Esophagus muscularis mucosa (tissue), 4 donors: ENCODE data around the gene ZNF169. TPM values are rescaled to one million over a fixed set of nuclear protein-coding genes. Genes with fewer than 3 reads are reported as not detected.
"Not testable (repeated sequence)": the region's sequence is repeated elsewhere in the genome, so short reads cannot be mapped to it uniquely, and the experiment has no call there.

Experiments
- DNase-seq: peaks from one replicate; pipeline ENCODE4 v3.0.0-alpha.2; 2017; ENCODE audit errors: extremely low spot score
- H3K27ac ChIP-seq, 4 donors: fragments of 200-600 bp; sonication (generic); replicated peaks in 1 of 4; 1 replicate in 3 of 4; 2 replicates in 1 of 4; pipeline ENCODE4 v1.5.1; 2016 to 2019; ENCODE audit warnings: mild to moderate bottlenecking in 1 of 4
- H3K27me3 ChIP-seq, 4 donors: fragments of 200-600 bp; sonication (generic); one replicate each; pipeline versions ENCODE4 v1.5.1 to v1.6.0; 2016 to 2019
- H3K36me3 ChIP-seq, 4 donors: fragments of 200-600 bp; sonication (generic); one replicate each; pipeline ENCODE4 v1.5.1; 2016 to 2019
- H3K4me1 ChIP-seq, 4 donors: fragments of 200-600 bp; sonication (generic); one replicate each; pipeline ENCODE4 v1.5.1; 2016 to 2019
- H3K4me3 ChIP-seq, 4 donors: fragments of 200-600 bp; sonication (generic); 1 replicate in 2 of 4; 2 replicates in 2 of 4; pipeline ENCODE4 v1.5.1; 2016 to 2019; ENCODE audit warnings: mild to moderate bottlenecking in 4 of 4, moderate library complexity in 1 of 4
- H3K9me3 ChIP-seq, 4 donors: fragments of 200-600 bp; sonication (generic); 1 replicate in 3 of 4; 2 replicates in 1 of 4; pipeline ENCODE4 v1.5.1; 2016 to 2019
- EP300 ChIP-seq: sonication (generic); formaldehyde crosslinking; IDR thresholded peaks from one replicate; pipeline ENCODE4 v1.6.1; 2017; ENCODE audit warnings: antibody characterized with exemption
- POLR2A ChIP-seq: fragments of 450-650 bp; IDR thresholded peaks from one replicate; pipeline ENCODE4 v1.6.1; 2017; ENCODE audit warnings: antibody characterized with exemption, moderate library complexity, mild to moderate bottlenecking, low read depth
- POLR2AphosphoS5 ChIP-seq, 2 donors: sonication (generic); formaldehyde crosslinking; IDR thresholded peaks; one replicate each; pipeline ENCODE4 v1.6.1; 2017; ENCODE audit warnings: antibody characterized with exemption in 2 of 2
- WGBS: methylation state at CpG from one replicate; pipeline ENCODE4 v1.1.5; 2018; 5-methylcytosine and 5-hydroxymethylcytosine counted together
- intact Hi-C: fragments of 100-400 bp; cut with DNase I; formaldehyde crosslinking; loops from one replicate; pipeline ENCODE4 v1.15.1; 2023
- total RNA-seq, 4 donors: library from RNA; depleted of rRNA; stranded (reverse); fragments of >200 nt; gene quantifications; one replicate each; pipeline versions ENCODE4 v1.1.0 to v1.2.1, GENCODE V29; 2016
- TF ChIP-seq, protein P1 (sequence below), 3 experiments: fragments of 200-600 bp in 2 of 3; fragments of 450-650 bp in 1 of 3; sonication (generic) in 2 of 3; IDR thresholded peaks; one replicate each; pipeline ENCODE4 v1.5.1; 2017 to 2019; ENCODE audit warnings: antibody characterized with exemption in 3 of 3, mild to moderate bottlenecking in 2 of 3, moderate library complexity in 1 of 3

The ZNF169 gene
- total RNA-seq, 4 donors from 2014 or later: 3.7 to 5.3 (median 4.3) TPM

GRCh38 chr9:94300470-94301301 lies 41.6 kb downstream of the ZNF169 start:
- H3K27me3 ChIP-seq: no peaks in the 10 kb centered on the region
- no peak for DNase-seq
- no peak overlapping the region for H3K27ac ChIP-seq
- peaks cover 0 to 6% (median 0%) of the 10 kb centered on the region in 4 donors for H3K4me1 ChIP-seq
- peaks cover 0 to 15% (median 7%) of the 10 kb centered on the region in 4 donors for H3K36me3 ChIP-seq
- intact Hi-C loops: no loop called here
- WGBS: 95% methylated on average over 11 of the region's 20 CpGs
- H3K9me3 ChIP-seq: no peaks in the 10 kb centered on the region
- no peak for TF ChIP-seq POLR2A
- no peak for TF ChIP-seq EP300
- TF ChIP-seq, protein P1, sequence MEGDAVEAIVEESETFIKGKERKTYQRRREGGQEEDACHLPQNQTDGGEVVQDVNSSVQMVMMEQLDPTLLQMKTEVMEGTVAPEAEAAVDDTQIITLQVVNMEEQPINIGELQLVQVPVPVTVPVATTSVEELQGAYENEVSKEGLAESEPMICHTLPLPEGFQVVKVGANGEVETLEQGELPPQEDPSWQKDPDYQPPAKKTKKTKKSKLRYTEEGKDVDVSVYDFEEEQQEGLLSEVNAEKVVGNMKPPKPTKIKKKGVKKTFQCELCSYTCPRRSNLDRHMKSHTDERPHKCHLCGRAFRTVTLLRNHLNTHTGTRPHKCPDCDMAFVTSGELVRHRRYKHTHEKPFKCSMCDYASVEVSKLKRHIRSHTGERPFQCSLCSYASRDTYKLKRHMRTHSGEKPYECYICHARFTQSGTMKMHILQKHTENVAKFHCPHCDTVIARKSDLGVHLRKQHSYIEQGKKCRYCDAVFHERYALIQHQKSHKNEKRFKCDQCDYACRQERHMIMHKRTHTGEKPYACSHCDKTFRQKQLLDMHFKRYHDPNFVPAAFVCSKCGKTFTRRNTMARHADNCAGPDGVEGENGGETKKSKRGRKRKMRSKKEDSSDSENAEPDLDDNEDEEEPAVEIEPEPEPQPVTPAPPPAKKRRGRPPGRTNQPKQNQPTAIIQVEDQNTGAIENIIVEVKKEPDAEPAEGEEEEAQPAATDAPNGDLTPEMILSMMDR (IDR thresholded peaks at IDR 0.05): no peak
- TF ChIP-seq POLR2AphosphoS5 (IDR thresholded peaks at IDR 0.05): no peak
- H3K4me3 ChIP-seq: no peak overlapping the region

DNA sequence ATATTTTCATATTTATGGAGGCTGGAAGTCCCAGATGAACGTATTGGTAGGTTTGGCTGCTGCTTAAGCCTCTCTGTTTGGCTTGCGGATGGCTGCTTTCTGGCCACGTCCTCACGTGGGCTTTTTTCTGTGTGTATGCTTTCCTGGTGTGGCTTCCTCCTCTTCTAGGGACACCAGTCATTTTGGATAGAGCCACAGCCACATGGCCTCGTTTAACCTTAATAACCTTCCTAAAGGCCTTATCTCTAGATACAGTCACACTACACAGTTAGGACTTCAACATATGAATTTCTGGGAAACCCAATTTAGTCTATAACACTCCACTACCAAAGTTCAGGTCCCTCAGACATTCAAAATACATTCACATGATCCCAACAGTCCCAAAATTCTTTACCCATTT lies 42.5 kb downstream of the ZNF169 start:
- WGBS: 99% methylated on average over 5 of the region's 5 CpGs

GRCh38 chr9:94302426-94302825 lies 43.3 kb downstream of the ZNF169 start:
- WGBS: 97% methylated on average over 4 of the region's 4 CpGs
- Histone ChIP-seq H3K4me1 (peaks cover 0 to 6% (median 0%) of the 10 kb centered on the region in 4 donors), H3K4me3 (no peak overlapping the region), H3K36me3 (peaks cover 0 to 15% (median 7%) of the 10 kb centered on the region in 4 donors), H3K9me3 (no peaks in the 10 kb centered on the region), H3K27ac (no peak overlapping the region), H3K27me3 (no peaks in the 10 kb centered on the region)
- no peak for DNase-seq
- no peak for TF ChIP-seq POLR2A
- TF ChIP-seq POLR2AphosphoS5 (IDR thresholded peaks at IDR 0.05): no peak
- TF ChIP-seq, protein P1 (IDR thresholded peaks at IDR 0.05): no peak
- TF ChIP-seq EP300: no peak
- intact Hi-C loops: no loop called here

More for the DNA sequence above, 42.5 kb downstream of the ZNF169 start:
- Histone ChIP-seq H3K9me3 (no peaks in the 10 kb centered on the region), H3K4me3 (no peak overlapping the region), H3K4me1 (peaks cover 0 to 6% (median 0%) of the 10 kb centered on the region in 4 donors), H3K27ac (no peak overlapping the region), H3K27me3 (no peaks in the 10 kb centered on the region), H3K36me3 (peaks cover 0 to 15% (median 7%) of the 10 kb centered on the region in 4 donors)
- no peak for DNase-seq
- intact Hi-C loops: no loop called here
- TF ChIP-seq EP300: no peak
- TF ChIP-seq POLR2A: no peak
- TF ChIP-seq, protein P1 (IDR thresholded peaks at IDR 0.05): no peak
- TF ChIP-seq POLR2AphosphoS5 (IDR thresholded peaks at IDR 0.05): no peak

GRCh38 chr9:94303321-94303720 lies 44.2 kb downstream of the ZNF169 start:
- H3K9me3 ChIP-seq: no peaks in the 10 kb centered on the region
- no peak overlapping the region for H3K27ac ChIP-seq
- peaks cover 0 to 15% (median 7%) of the 10 kb centered on the region in 4 donors for H3K36me3 ChIP-seq
- no peak overlapping the region for H3K4me3 ChIP-seq
- no peak for TF ChIP-seq POLR2A
- TF ChIP-seq, protein P1 (IDR thresholded peaks at IDR 0.05): no peak
- no peak for TF ChIP-seq EP300
- TF ChIP-seq POLR2AphosphoS5 (IDR thresholded peaks at IDR 0.05): no peak
- intact Hi-C loops: no loop called here
- no peaks in the 10 kb centered on the region for H3K27me3 ChIP-seq
- DNase-seq: no peak
- peaks cover 0 to 6% (median 0%) of the 10 kb centered on the region in 4 donors for H3K4me1 ChIP-seq

DNA sequence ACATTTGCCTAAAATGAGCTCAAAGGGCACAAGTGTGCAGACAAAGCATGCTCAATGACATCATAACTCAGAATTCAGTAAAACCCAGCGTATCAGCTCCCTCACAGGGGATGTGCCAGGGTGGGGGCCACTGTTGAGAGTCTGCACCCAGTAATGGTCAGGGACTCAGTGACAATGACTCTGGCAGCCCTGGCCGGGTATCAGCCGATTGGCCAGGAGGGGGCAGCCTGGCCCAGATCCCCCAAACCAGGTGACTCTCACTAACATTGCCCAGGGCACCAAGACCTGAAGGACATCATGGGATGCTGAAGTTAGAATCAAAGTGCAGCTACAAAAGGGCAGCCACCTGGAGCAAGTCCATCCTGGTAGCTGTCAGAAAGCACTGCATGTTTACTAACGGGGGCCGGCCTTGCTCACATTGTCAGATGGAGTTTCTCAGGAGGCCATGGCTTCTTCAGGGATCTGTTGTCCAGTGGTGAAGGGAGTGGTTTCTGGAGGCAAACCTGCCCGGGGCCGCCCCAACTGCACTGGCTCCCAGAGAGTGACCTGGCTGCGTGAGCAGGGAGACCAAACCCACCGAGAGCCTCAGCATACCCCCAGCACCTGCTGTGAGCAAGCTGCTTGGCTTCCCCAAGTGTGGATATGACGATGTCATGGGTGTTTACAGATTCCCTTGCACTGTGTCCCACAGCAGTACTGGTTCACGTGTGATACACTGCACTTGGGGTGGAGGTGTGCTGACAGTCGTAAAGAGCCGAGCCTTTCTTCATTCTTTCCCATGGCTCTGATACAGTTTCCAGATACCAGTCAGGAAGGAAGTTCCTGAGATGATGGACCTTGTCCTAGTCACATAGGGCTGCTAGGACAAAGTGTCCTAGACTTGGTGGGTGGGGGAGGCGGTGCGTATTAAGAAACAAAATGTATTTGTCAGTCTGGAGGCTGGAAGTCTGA lies 56.2 kb downstream of the ZNF169 start:
- H3K4me1 ChIP-seq, H3K27me3 ChIP-seq, H3K36me3 ChIP-seq, H3K4me3 ChIP-seq, H3K9me3 ChIP-seq, intact Hi-C loops, H3K27ac ChIP-seq: not testable (repeated sequence)
- DNase-seq: peak; percentile 70
- no CpG with 5 or more reads among the region's 15 CpGs for WGBS

GRCh38 chr9:94316236-94316635 lies 57.1 kb downstream of the ZNF169 start:
- H3K27ac ChIP-seq, H3K4me1 ChIP-seq, DNase-seq, H3K36me3 ChIP-seq, H3K27me3 ChIP-seq, H3K4me3 ChIP-seq, H3K9me3 ChIP-seq, intact Hi-C loops: not testable (repeated sequence)
- no CpG with 5 or more reads among the region's 5 CpGs for WGBS

DNA sequence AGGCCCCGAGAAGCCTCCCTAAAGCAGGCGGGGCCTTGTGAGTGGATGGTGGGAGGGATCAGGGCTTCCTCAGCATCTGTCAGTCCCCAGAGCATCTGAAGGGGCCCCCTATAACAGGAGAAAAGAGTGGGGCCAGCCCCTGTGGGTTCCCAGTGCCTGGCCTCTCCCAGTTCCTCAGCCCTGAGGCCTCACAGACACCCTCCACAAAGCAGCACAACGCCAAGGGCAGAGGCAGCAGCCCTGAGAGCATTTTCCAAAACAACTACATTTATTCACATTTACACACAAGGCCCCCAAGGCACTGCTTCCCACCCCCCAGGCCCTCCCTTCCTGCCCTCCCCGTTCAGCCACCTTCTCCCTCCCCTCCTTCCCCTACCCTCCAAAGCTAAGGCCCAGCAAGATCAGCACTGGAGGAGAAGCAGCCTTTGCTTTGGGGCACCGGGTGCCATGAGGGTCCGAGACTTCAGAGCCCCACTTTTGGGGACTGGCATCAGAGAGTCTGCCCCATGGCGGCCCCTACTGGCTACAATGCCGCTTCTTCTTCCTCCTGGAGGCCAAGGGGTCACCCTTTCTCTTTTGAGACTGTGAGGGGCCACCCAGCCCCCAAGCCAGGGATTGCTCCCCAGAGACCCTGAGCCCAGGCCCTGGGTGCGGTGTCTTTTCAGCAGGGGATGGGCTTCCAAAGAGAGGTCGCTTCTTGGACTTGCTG lies 59.0 kb downstream of the ZNF169 start:
- H3K4me1 ChIP-seq, intact Hi-C loops, H3K27me3 ChIP-seq, H3K4me3 ChIP-seq, H3K27ac ChIP-seq, H3K9me3 ChIP-seq, H3K36me3 ChIP-seq, DNase-seq: not testable (repeated sequence)
- WGBS: no CpG with 5 or more reads among the region's 10 CpGs
